BJ (cell line): ENCODE measurements around the gene ZNF541. TPM values are rescaled to one million over a fixed set of nuclear protein-coding genes. Genes with fewer than 3 reads are reported as not detected.

Experiments
- CTCF ChIA-PET: fragments of 350-600 bp; formaldehyde crosslinking; extraction: SDS; loops from one replicate; lab custom pipeline; 2021; ENCODE audit warnings: antibody characterized with exemption, inconsistent platforms; lab: Yijun Ruan, JAX
- POLR2A ChIA-PET: fragments of 300-600 bp; sonication (Branson Sonifier 250); formaldehyde crosslinking; extraction: SDS; loops from one replicate; lab custom pipeline; 2021; ENCODE audit warnings: antibody characterized with exemption; lab: Charles Lee
- DNase-seq: peaks from one replicate; pipeline ENCODE4 v3.0.0-alpha.2; 2011; ENCODE audit warnings: low read depth
- H3K27me3 ChIP-seq: 2 replicates; pipeline ENCODE4 v1.6.0; 2011; ENCODE audit warnings: low read length; ENCODE audit not compliant: control insufficient read depth, insufficient read depth
- H3K36me3 ChIP-seq: 2 replicates; pipeline ENCODE4 v1.5.1; 2011; ENCODE audit warnings: low read length; ENCODE audit not compliant: control insufficient read depth, insufficient read depth
- H3K4me3 ChIP-seq: 2 replicates; pipeline ENCODE4 v1.5.1; 2011; ENCODE audit warnings: low read depth, mild to moderate bottlenecking, control low read depth, low read length
- CTCF ChIP-seq: IDR thresholded peaks from 2 replicates; pipeline ENCODE4 v1.5.1; 2011; ENCODE audit warnings: low read depth, mild to moderate bottlenecking, control low read depth, inconsistent platforms, low read length, moderate library complexity; ENCODE audit not compliant: insufficient read depth
- polyA minus RNA-seq: library from RNA; depleted of rRNA, polyadenylated mRNA; stranded (reverse); fragments of >200 nt; gene quantifications from 2 replicates; pipeline ENCODE4 v1.2.3, GENCODE V29; 2011; rRNA and poly(A)+ RNA removed
- polyA plus RNA-seq: library from polyadenylated mRNA; depleted of rRNA; stranded (reverse); fragments of >200 nt; gene quantifications from 2 replicates; pipeline ENCODE4 v1.2.3, GENCODE V29; 2011; rRNA removed

The ZNF541 gene
- polyA plus RNA-seq (0.05 and 0.06 TPM in 2 replicates), polyA minus RNA-seq (not detected in 2 replicates)

GRCh38 chr19:47573071-47574026 is at the start of gene ZNF541:
ZNF541 (minus strand) TSS chr19:47573148; CDS start chr19:47555856, 17,292 bp downstream.
- ChIA-PET POLR2A (no interaction called here), CTCF (interaction anchor here (1.2 kb wide), 1 partner anchor 11 kb away, joined by 4 read pairs; no protein-coding TSS in a partner anchor)
- TF ChIP-seq CTCF = no peak

GRCh38 chr19:47619763-47620162 is 46.8 kb upstream of the ZNF541 start:
- Histone ChIP-seq H3K36me3 (peaks cover 4% of the 10 kb centered on the region), H3K4me3 (no peak overlapping the region), H3K27me3 (no peaks in the 10 kb centered on the region)
- ChIA-PET CTCF (no interaction called here), POLR2A (no interaction called here)
- no peak for DNase-seq
- TF ChIP-seq CTCF = no peak

More at GRCh38 chr19:47573071-47574026, at the start of gene ZNF541:
- Histone ChIP-seq H3K4me3 (peak within 1 kb of the TSS; percentile 41), H3K27me3 (peaks cover 2% of the 10 kb centered on the region; the same call in 1 of the 2 replicates), H3K36me3 (no peaks in the 10 kb centered on the region)
- no peak for DNase-seq

GRCh38 chr19:47618771-47619170 is 45.8 kb upstream of the ZNF541 start:
- no peak for DNase-seq
- ChIA-PET POLR2A (no interaction called here), CTCF (interaction anchor here (1.0 kb wide), 1 partner anchor 79 kb away, joined by 3 read pairs; no protein-coding TSS in a partner anchor)
- no peak for TF ChIP-seq CTCF
- peaks cover 4% of the 10 kb centered on the region for H3K36me3 ChIP-seq
- H3K27me3 ChIP-seq = no peaks in the 10 kb centered on the region
- H3K4me3 ChIP-seq = no peak overlapping the region

GRCh38 chr19:47615714-47616113 is 42.8 kb upstream of the ZNF541 start:
- no peak overlapping the region for H3K4me3 ChIP-seq

More at GRCh38 chr19:47615714-47616113, 42.8 kb upstream of the ZNF541 start:
- ChIA-PET POLR2A (no interaction called here), CTCF (no interaction called here)
- no peak for DNase-seq
- no peak for TF ChIP-seq CTCF
- H3K36me3 ChIP-seq = peaks cover 2% of the 10 kb centered on the region
- H3K27me3 ChIP-seq = no peaks in the 10 kb centered on the region
